Measurements from ENCODE around the gene TPD52L2.

The TPD52L2 gene

GRCh38 chr20:63829603-63829944 lies 35.5 kb upstream of the TPD52L2 start:
- Histone ChIP-seq H3K36me3 (ENCODE audit: insufficient read depth, low read depth, low read length) (no peaks in the 10 kb centered on the region), H3K4me3 (ENCODE audit: low read length) (peak overlapping the region; percentile 79), H3K27me3 (ENCODE audit: insufficient read depth, low read length) (peaks cover 57% of the 10 kb centered on the region), H3K9ac (ENCODE audit: low read depth, low read length) (no peak overlapping the region; the same call in 1 of the 2 replicates), H3K4me1 (ENCODE audit: insufficient read depth, low read length) (0 out of 2 replicates have a peak, but pooled peaks cover 7% of the 10 kb centered on the region), H3K27ac (ENCODE audit: low read length) (no peak overlapping the region), H3K9me3 (ENCODE audit: insufficient read depth, low read depth, low read length) (no peaks in the 10 kb centered on the region)

- H3K9ac ChIP-seq (ENCODE audit: low read depth, low read length), result peak overlapping the region; percentile 42; the same call in 1 of the 2 replicates
- H3K9me3 ChIP-seq (ENCODE audit: insufficient read depth, low read depth, low read length), result no peaks in the 10 kb centered on the region
- H3K27me3 ChIP-seq (ENCODE audit: insufficient read depth, low read length), result peaks cover 57% of the 10 kb centered on the region
- H3K36me3 ChIP-seq (ENCODE audit: insufficient read depth, low read depth, low read length), result no peaks in the 10 kb centered on the region
- 0 out of 2 replicates have a peak, but pooled peaks cover 7% of the 10 kb centered on the region for H3K4me1 ChIP-seq (ENCODE audit: insufficient read depth, low read length)
- no peak overlapping the region for H3K27ac ChIP-seq (ENCODE audit: low read length)
- H3K4me3 ChIP-seq (ENCODE audit: low read length), result peak overlapping the region; percentile 79
Measured at GRCh38 chr20:63829945-63830835, 34.9 kb upstream of the TPD52L2 start.

- no peak within 1 kb of the TSS for H3K27ac ChIP-seq (ENCODE audit: low read length)
- peaks cover 57% of the 10 kb centered on the region for H3K27me3 ChIP-seq (ENCODE audit: insufficient read depth, low read length)
- peak within 1 kb of the TSS; percentile 42; the same call in 1 of the 2 replicates for H3K9ac ChIP-seq (ENCODE audit: low read depth, low read length)
- 0 out of 2 replicates have a peak, but pooled peaks cover 7% of the 10 kb centered on the region for H3K4me1 ChIP-seq (ENCODE audit: insufficient read depth, low read length)
- peak within 1 kb of the TSS; percentile 79 for H3K4me3 ChIP-seq (ENCODE audit: low read length)
- no peaks in the 10 kb centered on the region for H3K36me3 ChIP-seq (ENCODE audit: insufficient read depth, low read depth, low read length)
- no peaks in the 10 kb centered on the region for H3K9me3 ChIP-seq (ENCODE audit: insufficient read depth, low read depth, low read length)
Measured at GRCh38 chr20:63830841-63831588, 34.1 kb upstream of the TPD52L2 start, which contains the start of gene ZBTB46. Gene ZBTB46 (minus strand): TSS chr20:63831264. CDS start chr20:63790757, 40,507 bp downstream.

GRCh38 chr20:63831646-63831992 lies 33.5 kb upstream of the TPD52L2 start:
- Histone ChIP-seq H3K9me3 (ENCODE audit: insufficient read depth, low read depth, low read length) (no peaks in the 10 kb centered on the region), H3K27ac (ENCODE audit: low read length) (no peak overlapping the region), H3K36me3 (ENCODE audit: insufficient read depth, low read depth, low read length) (no peaks in the 10 kb centered on the region), H3K27me3 (ENCODE audit: insufficient read depth, low read length) (peaks cover 57% of the 10 kb centered on the region), H3K4me1 (ENCODE audit: insufficient read depth, low read length) (0 out of 2 replicates have a peak, but pooled peaks cover 7% of the 10 kb centered on the region), H3K9ac (ENCODE audit: low read depth, low read length) (no peak overlapping the region), H3K4me3 (ENCODE audit: low read length) (peak overlapping the region; percentile 49; the same call in 1 of the 2 replicates)

GRCh38 chr20:63831993-63832686 lies 32.9 kb upstream of the TPD52L2 start:
- H3K27ac ChIP-seq (ENCODE audit: low read length), result no peak overlapping the region
- no peaks in the 10 kb centered on the region for H3K9me3 ChIP-seq (ENCODE audit: insufficient read depth, low read depth, low read length)
- peak overlapping the region; percentile 49; the same call in 1 of the 2 replicates for H3K4me3 ChIP-seq (ENCODE audit: low read length)
- no peak overlapping the region for H3K9ac ChIP-seq (ENCODE audit: low read depth, low read length)
- no peaks in the 10 kb centered on the region for H3K36me3 ChIP-seq (ENCODE audit: insufficient read depth, low read depth, low read length)
- peaks cover 57% of the 10 kb centered on the region for H3K27me3 ChIP-seq (ENCODE audit: insufficient read depth, low read length)
- 0 out of 2 replicates have a peak, but pooled peaks cover 7% of the 10 kb centered on the region for H3K4me1 ChIP-seq (ENCODE audit: insufficient read depth, low read length)

DNA sequence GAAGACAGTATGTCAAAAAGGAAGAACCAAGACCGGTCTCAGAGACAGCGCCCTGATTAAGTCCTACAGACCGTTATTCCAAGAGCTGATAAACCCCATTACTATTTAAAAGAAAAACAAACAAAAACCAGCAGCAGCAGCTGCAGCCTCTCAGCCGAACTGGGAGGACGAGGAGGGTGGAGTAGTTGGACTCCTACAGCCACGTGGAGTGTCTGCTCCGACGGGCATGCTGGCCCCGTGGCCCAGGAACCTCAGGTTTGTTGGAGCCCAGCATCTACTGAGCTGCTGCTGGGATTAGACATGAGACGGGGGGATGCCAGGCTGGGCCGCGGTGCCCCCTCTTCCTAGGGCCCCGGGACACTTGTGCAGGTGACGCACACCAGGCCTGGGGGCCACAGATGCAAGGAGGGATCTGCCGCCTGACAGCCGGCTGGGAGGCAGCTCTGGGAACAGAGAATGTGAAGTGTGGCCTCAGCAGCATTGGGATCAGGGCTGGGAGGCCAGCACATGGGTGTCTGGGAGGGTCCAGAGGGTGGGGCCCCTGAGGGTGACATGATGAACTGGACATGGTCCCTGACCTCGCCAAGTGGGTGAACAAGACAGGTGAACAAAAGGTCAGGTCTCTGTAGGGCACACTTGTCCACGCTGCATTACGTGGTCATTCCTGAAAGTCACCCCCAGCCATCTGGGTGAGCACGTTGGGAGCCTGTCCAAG lies 31.1 kb upstream of the TPD52L2 start:
- Histone ChIP-seq H3K4me1 (ENCODE audit: insufficient read depth, low read length) (0 out of 2 replicates have a peak, but pooled peaks cover 7% of the 10 kb centered on the region), H3K9ac (ENCODE audit: low read depth, low read length) (no peak overlapping the region), H3K36me3 (ENCODE audit: insufficient read depth, low read depth, low read length) (no peaks in the 10 kb centered on the region), H3K9me3 (ENCODE audit: insufficient read depth, low read depth, low read length) (no peaks in the 10 kb centered on the region), H3K27me3 (ENCODE audit: insufficient read depth, low read length) (peaks cover 45% of the 10 kb centered on the region), H3K4me3 (ENCODE audit: low read length) (no peak overlapping the region), H3K27ac (ENCODE audit: low read length) (no peak overlapping the region)

DNA sequence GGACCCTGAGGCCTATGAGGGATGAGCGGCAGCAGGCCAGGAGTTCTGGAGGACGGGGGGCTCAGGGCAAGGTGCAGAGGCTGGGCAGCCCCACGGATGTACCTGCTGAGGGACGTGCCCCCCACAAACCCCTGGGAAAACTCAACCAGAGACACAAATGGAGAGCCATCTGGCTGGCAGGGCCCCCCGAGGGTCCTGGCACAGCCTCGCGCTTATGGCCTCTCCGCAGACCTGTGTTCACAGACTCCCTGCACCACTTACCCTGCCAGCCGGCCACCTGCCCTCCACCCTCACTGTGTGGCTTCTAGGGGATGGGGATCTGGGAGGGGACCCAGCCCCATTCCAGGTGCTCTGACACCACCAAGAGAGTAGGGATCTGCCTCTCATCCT lies 30.6 kb upstream of the TPD52L2 start:
- H3K27ac ChIP-seq (ENCODE audit: low read length), result no peak overlapping the region
- no peak overlapping the region for H3K4me3 ChIP-seq (ENCODE audit: low read length)
- no peak overlapping the region for H3K9ac ChIP-seq (ENCODE audit: low read depth, low read length)
- H3K36me3 ChIP-seq (ENCODE audit: insufficient read depth, low read depth, low read length), result no peaks in the 10 kb centered on the region
- H3K27me3 ChIP-seq (ENCODE audit: insufficient read depth, low read length), result peaks cover 40% of the 10 kb centered on the region
- H3K9me3 ChIP-seq (ENCODE audit: insufficient read depth, low read depth, low read length), result no peaks in the 10 kb centered on the region
- 0 out of 2 replicates have a peak, but pooled peaks cover 3% of the 10 kb centered on the region for H3K4me1 ChIP-seq (ENCODE audit: insufficient read depth, low read length)

- Histone ChIP-seq H3K9me3 (ENCODE audit: insufficient read depth, low read depth, low read length) (no peaks in the 10 kb centered on the region), H3K27me3 (ENCODE audit: insufficient read depth, low read length) (peaks cover 32% of the 10 kb centered on the region), H3K36me3 (ENCODE audit: insufficient read depth, low read depth, low read length) (no peaks in the 10 kb centered on the region), H3K4me1 (ENCODE audit: insufficient read depth, low read length) (no peaks in the 10 kb centered on the region), H3K4me3 (ENCODE audit: low read length) (no peak overlapping the region), H3K27ac (ENCODE audit: low read length) (no peak overlapping the region), H3K9ac (ENCODE audit: low read depth, low read length) (no peak overlapping the region)
Measured at GRCh38 chr20:63835021-63835858, 29.8 kb upstream of the TPD52L2 start.

- no peak overlapping the region for H3K27ac ChIP-seq (ENCODE audit: low read length)
- H3K9me3 ChIP-seq (ENCODE audit: insufficient read depth, low read depth, low read length), result no peaks in the 10 kb centered on the region
- H3K9ac ChIP-seq (ENCODE audit: low read depth, low read length), result no peak overlapping the region
- peaks cover 29% of the 10 kb centered on the region for H3K27me3 ChIP-seq (ENCODE audit: insufficient read depth, low read length)
- no peaks in the 10 kb centered on the region for H3K4me1 ChIP-seq (ENCODE audit: insufficient read depth, low read length)
- no peak overlapping the region for H3K4me3 ChIP-seq (ENCODE audit: low read length)
- H3K36me3 ChIP-seq (ENCODE audit: insufficient read depth, low read depth, low read length), result no peaks in the 10 kb centered on the region
Measured at GRCh38 chr20:63836458-63837344, 28.4 kb upstream of the TPD52L2 start.

DNA sequence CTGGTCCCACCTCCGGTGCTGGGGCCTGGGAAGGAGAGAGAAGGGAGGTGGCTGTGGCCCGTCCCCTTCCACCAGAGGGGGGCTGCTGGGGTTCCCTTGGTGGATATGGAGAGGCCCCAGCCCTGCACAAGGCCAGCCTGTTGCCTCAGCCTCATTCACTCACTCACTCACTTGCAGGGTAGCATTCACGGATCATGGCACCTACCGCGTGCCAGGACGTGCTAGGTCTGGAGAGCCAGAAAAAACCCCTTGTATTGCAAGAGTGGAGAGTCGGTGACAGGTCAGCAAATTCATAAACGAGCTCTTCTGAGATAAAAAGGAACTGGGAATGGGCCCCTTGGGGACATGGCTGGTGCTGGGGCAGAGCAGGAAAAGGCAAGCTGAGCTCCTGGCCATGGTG lies 27.6 kb upstream of the TPD52L2 start:
- Histone ChIP-seq H3K27me3 (ENCODE audit: insufficient read depth, low read length) (peaks cover 21% of the 10 kb centered on the region), H3K36me3 (ENCODE audit: insufficient read depth, low read depth, low read length) (no peaks in the 10 kb centered on the region), H3K4me3 (ENCODE audit: low read length) (no peak overlapping the region), H3K4me1 (ENCODE audit: insufficient read depth, low read length) (no peaks in the 10 kb centered on the region), H3K9ac (ENCODE audit: low read depth, low read length) (no peak overlapping the region), H3K27ac (ENCODE audit: low read length) (no peak overlapping the region), H3K9me3 (ENCODE audit: insufficient read depth, low read depth, low read length) (no peaks in the 10 kb centered on the region)

Data from iPS-20b (cell line).